ENCODE data around the gene AKAP8L. TPM values are rescaled to one million over a fixed set of nuclear protein-coding genes. Genes with fewer than 3 reads are reported as not detected.

Gene AKAP8L
- total and polyA plus RNA-seq, 4 donors, result 16.4 to 67.1 (median 42.9) TPM

DNA sequence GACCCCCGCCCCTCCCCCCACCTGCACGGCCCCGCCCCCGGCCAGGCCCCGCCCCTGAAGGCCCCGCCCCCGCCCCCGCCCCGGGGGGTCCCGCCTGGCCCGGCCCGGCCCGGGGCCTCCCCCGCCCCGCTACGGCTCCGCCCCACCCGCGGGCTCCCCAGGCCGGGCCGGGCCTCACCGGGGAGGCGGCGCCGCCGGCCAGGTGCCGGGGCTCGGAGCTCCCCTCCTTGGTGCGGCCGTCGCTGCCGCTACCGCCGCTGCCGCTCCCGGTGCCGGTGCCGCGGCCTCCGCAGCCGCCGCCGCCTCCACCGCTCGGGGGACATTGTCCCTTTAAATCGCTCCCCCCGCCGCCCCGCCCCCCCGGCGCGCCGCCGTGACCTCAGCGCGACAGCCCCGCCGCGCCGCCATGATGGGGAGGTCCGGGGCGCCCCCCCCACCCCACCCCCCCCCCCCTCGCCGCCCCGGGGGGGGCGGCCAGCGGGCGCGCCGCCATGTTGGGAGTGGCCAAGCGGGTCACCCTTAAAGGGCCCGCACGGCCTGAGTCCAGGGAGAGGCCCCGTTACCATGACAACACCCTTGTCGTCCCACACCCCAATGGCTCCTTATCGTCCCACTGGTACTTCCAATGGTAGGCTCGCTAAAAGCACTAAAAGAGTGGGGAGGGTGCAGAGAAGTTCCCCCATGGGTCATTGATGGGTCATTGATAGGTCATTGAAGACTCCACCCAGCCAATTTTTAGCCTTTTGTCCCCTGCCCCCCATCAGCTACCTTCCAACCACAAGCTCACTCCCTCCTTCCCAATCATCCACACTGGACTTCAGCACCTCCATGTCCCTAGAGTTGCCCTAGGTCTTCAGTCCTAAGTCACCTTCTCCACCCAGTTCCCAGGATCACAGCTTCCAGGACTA is 31.1 kb upstream of the AKAP8L start, which contains the start of gene WIZ:
TSS of gene WIZ (minus strand) at position 337 of the 908 bp plus-strand sequence. CDS start 1,649 bp downstream, outside the sequence.
- H3K36me3 ChIP-seq (ENCODE audit: control insufficient read depth in 4 of 4, insufficient read depth in 3 of 4, low read depth in 1 of 4, low read length in 3 of 4), result no peaks in the 10 kb centered on the region
- 3% methylated on average over 77 of the region's 77 CpGs for WGBS

DNA sequence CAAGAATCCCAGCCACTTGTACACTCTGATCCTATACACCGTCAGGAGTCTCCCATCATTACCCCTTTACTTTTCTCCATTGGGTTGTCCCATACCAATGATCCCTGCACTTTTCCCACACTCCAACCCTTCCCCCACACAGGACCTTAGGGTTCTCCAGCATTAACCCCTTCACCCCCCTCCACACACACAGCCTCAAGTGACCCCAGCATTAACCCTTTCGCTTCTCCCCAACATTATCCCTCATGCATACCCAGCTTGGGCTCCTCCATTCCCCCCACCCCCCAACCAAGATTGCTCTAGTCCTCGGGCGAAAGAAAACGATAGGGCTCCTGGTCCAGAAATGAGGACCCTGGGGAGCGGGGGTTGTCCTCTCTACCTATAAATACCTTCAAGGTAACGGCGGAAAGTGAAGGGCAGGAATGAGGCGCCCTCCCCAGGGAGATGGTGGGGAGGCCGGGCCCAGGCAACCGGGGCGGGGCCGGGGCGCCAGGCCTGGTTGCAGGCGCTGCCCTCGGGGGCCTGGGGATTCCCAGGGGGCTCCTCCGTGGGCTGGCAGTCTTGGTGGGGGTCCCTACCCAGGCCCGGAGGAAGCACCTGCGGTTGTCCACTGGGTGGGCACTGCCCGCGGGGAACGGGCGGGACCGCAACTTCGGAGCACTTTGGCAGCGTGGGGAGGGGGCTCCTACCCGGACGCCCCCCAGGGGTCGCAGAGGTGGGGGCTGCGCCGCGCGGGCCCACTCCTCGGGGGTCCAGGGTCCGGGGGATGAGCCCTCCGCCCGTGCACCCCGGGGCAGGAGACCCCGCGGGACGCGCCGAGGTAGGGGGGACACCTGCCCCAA is 30.2 kb upstream of the AKAP8L start:
- Histone ChIP-seq H3K4me3 (ENCODE audit: low read depth in 1 of 3, low read length in 3 of 3) (peak overlapping the region in 2 of 3 donors; percentile 15 to 69), H3K36me3 (ENCODE audit: control insufficient read depth in 4 of 4, insufficient read depth in 3 of 4, low read depth in 1 of 4, low read length in 3 of 4) (no peaks in the 10 kb centered on the region), H3K9me3 (ENCODE audit: control insufficient read depth in 4 of 4, low read length in 3 of 4) (no peaks in the 10 kb centered on the region), H3K27ac (ENCODE audit: low read depth in 1 of 2, low read length in 2 of 2) (no peak overlapping the region), H3K9ac (ENCODE audit: low read depth in 1 of 2, low read length in 2 of 2) (peak overlapping the region in 1 of 2 donors; percentile 7), H3K4me1 (ENCODE audit: control insufficient read depth in 4 of 4, insufficient read depth in 4 of 4, low read length in 3 of 4) (peaks cover 6 to 46% (median 43%) of the 10 kb centered on the region in 4 donors), H3K27me3 (ENCODE audit: control insufficient read depth in 4 of 4, insufficient read depth in 4 of 4, low read length in 3 of 4) (no peaks in the 10 kb centered on the region)
- DNase-seq (ENCODE audit: low spot score), result no peak
- TF ChIP-seq CTCF (IDR thresholded peaks at IDR 0.05; ENCODE audit: low read depth, low read length, missing input control) (no peak), RXRA (IDR thresholded peaks at IDR 0.05) (peak in 1 of 2 donors; percentile 53), HNF4G (IDR thresholded peaks at IDR 0.05) (no peak), REST (IDR thresholded peaks at IDR 0.05) (no peak)
- TF ChIP-seq, protein P1, sequence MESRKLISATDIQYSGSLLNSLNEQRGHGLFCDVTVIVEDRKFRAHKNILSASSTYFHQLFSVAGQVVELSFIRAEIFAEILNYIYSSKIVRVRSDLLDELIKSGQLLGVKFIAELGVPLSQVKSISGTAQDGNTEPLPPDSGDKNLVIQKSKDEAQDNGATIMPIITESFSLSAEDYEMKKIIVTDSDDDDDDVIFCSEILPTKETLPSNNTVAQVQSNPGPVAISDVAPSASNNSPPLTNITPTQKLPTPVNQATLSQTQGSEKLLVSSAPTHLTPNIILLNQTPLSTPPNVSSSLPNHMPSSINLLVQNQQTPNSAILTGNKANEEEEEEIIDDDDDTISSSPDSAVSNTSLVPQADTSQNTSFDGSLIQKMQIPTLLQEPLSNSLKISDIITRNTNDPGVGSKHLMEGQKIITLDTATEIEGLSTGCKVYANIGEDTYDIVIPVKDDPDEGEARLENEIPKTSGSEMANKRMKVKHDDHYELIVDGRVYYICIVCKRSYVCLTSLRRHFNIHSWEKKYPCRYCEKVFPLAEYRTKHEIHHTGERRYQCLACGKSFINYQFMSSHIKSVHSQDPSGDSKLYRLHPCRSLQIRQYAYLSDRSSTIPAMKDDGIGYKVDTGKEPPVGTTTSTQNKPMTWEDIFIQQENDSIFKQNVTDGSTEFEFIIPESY (IDR thresholded peaks at IDR 0.05), result no peak
- 11% methylated on average over 43 of the region's 43 CpGs for WGBS

More for the DNA sequence above, 31.1 kb upstream of the AKAP8L start, which contains the start of gene WIZ:
- Histone ChIP-seq H3K9ac (ENCODE audit: low read depth in 1 of 2, low read length in 2 of 2) (peak within 1 kb of the TSS in 1 of 2 donors; percentile 7), H3K27me3 (ENCODE audit: control insufficient read depth in 4 of 4, insufficient read depth in 4 of 4, low read length in 3 of 4) (no peaks in the 10 kb centered on the region), H3K9me3 (ENCODE audit: control insufficient read depth in 4 of 4, low read length in 3 of 4) (no peaks in the 10 kb centered on the region), H3K27ac (ENCODE audit: low read depth in 1 of 2, low read length in 2 of 2) (peak within 1 kb of the TSS in 1 of 2 donors; percentile 53), H3K4me1 (ENCODE audit: control insufficient read depth in 4 of 4, insufficient read depth in 4 of 4, low read length in 3 of 4) (peaks cover 11 to 47% (median 40%) of the 10 kb centered on the region in 4 donors), H3K4me3 (ENCODE audit: low read depth in 1 of 3, low read length in 3 of 3) (peak within 1 kb of the TSS in 2 of 3 donors; percentile 15 to 69)
- TF ChIP-seq JUND (IDR thresholded peaks at IDR 0.05) (no peak), YY1 (IDR thresholded peaks at IDR 0.05) (peak; percentile 56), TAF1 (conservative IDR thresholded peaks at IDR 0.05) (no peak), FOXA2 (IDR thresholded peaks at IDR 0.05) (no peak)
- DNase-seq (ENCODE audit: low spot score), result peak; percentile 89
